COLO829 (cell line): ENCODE measurements around the gene TOMM6.
"Not testable (repeated sequence)": the region's sequence is repeated elsewhere in the genome, so short reads cannot be mapped to it uniquely, and the experiment has no call there.

Source experiments
- DNase-seq: peaks from one replicate; pipeline ENCODE4 v3.0.0; 2012; ENCODE audit warnings: low spot score

Gene TOMM6

GRCh38 chr6:41763470-41763869 lies 24.0 kb upstream of the TOMM6 start:
- DNase-seq, result peak; percentile 48

DNA sequence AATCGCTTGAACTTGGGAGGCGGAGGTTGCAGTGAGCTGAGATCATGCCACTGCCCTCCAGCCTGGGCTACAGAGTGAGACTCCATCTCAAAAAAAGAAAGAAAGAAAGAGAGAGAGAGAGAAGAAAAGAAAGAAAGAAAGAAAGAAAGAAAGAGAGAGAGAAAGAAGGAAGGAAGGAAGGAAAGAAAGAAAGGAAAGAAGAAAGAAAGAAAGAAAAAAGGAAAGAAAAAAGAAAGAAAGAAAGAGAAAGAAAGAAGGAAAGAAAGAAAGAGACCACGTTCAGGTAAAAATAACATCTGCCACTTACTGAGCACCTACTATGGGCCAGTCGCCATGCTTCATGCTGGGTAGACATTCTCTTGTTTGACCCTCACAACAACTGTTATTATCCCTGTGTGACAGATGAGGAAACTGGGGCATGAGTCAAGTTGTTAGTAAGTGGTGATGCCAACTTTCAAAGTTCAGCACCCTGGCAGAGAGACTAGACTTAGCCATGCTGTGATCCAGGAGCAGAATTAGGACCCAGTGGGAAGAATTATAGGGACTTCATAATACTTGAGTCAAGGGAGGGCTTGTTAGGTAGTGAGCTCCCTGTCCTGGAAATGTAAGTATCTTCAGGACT lies 21.3 kb upstream of the TOMM6 start:
- not testable (repeated sequence) for DNase-seq

DNA sequence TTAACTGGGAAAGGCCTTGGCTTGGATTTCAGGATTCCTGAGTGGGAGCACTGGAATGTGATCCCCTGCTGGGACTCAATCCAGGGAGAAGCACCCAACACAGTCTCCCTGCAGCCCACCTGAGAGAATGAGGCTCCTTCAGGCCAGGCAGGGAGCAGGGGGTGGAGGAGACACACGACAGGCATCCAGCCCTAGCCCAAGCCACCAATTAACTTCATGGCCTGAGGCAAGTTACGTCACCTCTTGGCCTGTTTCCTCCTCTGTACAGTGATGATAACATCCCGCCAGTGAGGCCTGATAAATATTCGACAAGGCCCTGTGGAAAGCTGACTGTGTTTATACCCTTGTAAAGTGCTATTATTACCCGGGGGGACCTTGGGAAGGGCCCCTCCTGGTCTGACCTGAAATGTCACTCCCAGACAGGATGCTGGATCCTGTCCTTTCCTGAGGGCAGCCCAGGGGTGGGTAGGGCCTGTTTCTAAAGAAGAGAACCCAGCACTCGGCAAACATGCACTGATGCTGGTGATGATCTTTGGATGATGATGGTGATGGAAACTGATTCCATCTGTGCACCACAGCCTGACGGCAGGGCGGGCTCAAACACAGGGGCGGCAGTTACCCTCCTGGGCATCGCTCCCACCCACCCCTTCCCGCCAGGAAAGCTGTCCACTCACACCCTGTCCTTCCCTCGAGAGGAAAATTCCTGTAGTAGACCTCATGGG lies 20.2 kb upstream of the TOMM6 start:
- DNase-seq, result peak; percentile 62

DNA sequence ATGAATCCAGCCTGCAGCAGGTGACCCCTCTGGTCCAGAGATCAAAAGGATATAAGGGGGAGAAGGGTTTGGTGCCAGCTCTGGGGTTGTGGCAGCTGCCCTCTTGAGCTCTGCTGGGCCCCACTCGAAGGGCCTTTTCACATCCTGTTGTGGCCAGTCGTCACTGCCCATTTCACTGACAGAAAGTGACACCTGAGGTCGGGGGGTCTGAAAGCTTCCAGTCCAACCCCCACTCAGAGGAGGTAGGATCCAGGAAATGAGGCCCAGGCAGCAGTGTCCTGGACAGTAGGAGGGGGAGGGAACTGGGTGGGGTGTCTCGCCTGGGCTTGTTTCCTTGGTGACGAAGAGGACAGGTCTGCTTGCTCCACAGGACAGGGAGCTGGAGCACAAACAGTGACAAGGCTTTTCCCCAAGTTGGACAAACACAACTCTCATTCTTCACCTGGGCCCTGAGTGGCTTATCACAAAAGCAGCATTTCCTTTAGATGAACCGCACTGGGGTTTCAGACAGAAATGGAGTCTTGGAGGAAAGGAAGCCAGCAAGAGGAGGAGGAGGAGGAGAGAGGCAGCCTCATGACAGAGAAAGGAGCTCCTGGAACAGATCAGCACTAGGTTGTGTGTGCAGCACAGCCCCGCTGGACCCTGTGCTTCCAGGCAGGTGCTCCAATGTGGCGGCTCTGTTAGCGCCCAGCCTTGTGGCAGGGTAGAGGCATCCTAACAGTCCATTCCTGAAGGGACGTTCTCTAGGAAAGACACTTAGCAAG lies 18.8 kb upstream of the TOMM6 start:
- DNase-seq, result no peak

- DNase-seq, result no peak
These were observed 18.1 kb upstream of the TOMM6 start for GRCh38 chr6:41769376-41769775.

- DNase-seq, result no peak
These were observed 17.0 kb upstream of the TOMM6 start for GRCh38 chr6:41770381-41771057.

DNA sequence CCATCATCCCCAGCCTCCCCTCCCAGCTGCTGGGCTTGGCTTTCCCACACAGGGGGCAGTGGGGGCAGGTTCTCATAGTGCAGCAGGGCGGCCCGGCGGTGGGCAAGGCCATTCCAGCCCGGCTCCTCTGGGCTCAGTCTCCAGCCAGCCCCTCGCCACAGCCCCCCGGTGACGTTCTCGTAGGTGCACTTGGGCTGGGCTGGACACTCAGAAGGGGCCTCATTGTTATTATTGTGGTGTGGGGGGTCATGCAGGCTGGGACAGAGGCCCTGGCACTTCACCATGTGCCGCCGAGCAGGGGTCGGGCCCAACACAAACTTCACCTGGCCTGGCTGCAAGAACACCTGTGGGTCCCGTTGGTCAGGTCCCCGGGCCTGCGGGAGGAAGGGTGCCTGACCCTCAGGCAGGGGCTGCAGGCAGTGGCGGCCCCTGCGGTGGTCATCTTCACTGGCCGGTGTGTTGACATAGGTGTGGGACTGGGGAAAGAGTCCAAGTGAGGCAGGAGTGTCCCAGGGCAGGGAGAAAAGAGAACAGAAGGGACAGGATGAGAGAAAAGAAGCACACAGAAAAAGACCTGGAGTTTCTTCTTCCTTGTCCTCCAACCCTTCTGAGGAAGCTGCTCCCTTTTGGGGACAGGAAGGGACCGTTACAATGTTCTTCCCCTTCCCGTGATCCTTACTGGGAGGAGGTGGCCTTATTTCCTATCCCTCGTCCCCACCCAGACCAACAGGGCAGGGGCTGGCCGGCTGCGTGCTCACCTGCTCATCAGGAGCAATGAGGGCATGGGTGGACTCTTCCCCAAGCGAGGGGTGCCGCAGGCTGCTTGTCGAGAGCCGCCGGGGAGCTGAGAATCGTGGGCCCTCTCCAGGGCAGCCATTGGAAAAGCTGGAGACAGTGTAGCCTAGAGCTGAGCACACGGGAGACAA lies 16.2 kb upstream of the TOMM6 start:
- no peak for DNase-seq

DNA sequence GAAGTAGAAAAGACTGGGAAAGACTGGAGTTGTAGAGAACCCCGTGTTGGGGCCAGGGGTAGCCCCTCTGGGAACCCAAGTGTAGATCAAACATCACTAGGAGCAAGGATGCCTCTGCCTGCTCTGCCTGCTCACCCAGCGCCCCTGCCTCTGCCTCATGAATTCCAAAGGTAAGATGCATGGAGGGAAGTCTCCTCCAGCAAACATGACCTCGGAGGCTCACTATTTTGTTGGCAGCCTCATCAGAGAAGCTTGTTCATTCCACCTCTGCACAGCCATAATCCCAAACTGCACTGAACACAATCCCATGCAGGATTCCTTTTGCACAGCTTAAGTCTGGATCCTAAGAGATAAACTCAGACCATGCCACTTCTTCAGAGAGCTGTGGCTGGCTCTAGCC lies 12.7 kb upstream of the TOMM6 start:
- no peak for DNase-seq

- DNase-seq, result no peak
These were observed 12.1 kb upstream of the TOMM6 start for GRCh38 chr6:41775293-41775882.

GRCh38 chr6:41777551-41778285 lies 9.8 kb upstream of the TOMM6 start:
- no peak for DNase-seq

DNA sequence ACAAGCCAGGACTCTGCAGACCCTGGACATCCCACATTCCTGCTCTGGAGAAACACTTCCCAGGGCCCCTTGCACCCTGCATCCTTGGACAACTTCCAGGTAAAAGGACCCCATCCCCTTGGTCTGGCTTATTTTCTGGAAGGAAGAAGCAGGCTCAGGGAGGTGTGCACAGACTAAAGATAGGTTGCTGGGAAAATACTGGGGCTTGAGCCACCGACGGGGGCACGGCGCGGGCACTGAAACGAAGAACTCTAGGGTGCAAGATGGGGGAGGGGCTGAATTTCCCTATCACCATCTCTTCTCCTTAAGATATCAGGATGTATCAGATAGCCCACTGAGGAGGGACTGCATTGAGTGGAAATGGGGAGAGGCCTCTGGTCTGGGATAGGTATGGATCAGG lies 8.6 kb upstream of the TOMM6 start:
- no peak for DNase-seq

DNA sequence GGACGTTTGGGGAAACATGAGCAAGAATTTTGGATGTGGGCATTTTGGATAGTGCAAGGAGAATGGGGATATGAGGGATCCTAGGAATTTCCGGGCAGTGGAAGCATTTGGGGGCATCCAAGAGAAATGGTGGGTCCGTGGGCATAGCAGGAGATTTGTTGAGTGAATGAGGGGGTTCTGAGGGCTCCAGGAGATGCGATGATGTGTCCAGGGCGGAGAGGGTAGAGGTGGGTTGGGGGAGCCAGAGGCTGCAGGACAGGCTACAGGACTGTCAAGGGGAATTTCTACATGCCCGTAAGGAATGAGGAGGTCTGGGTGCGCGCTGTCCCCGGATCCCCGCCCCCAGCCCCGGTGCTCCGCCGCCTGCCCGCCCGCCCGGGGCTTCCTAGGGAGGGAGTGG lies 8.2 kb upstream of the TOMM6 start:
- no peak for DNase-seq

DNA sequence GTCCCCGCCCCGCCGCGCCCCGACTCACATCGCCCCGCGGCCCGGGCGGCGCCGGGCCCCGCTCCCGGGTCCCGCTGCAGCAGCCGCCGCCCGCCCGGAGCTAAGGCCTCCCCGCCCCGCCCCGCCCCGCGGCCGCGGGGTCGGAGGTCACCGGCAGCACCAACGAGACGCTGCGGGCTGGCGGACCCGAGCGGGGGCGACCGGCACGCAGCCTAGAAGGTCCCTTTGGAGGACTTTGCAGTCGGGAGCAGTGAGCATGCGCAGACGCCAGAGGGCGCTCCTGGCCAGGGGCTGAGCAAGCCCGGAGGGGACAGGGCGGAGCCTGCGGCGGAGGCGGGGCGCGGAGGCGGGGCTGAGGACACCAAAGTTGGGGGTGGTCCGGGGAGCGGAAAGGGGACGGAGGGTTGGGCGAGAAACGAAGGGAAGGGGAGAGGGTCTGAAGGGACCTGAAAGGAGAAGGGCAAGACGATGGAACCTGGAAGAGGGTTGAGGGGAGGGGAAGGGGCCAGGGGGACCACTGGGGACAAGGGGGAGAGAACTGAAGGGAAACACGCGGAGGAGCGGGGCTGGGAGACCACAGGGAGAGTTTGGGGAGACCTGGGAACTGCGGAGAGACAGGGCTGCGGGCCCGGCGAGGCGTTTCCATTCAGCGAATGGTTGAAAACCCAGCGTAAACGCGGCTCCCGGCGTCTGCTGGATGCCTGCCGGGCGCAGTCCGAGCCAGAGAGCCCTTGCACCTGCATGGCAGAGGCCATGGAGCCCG lies 7.5 kb upstream of the TOMM6 start, which contains the start of gene FRS3:
Gene FRS3 (minus strand): TSS at position 113 of the 763 bp plus-strand sequence. CDS start 2,913 bp downstream, outside the sequence.
- peak; percentile 97 for DNase-seq

DNA sequence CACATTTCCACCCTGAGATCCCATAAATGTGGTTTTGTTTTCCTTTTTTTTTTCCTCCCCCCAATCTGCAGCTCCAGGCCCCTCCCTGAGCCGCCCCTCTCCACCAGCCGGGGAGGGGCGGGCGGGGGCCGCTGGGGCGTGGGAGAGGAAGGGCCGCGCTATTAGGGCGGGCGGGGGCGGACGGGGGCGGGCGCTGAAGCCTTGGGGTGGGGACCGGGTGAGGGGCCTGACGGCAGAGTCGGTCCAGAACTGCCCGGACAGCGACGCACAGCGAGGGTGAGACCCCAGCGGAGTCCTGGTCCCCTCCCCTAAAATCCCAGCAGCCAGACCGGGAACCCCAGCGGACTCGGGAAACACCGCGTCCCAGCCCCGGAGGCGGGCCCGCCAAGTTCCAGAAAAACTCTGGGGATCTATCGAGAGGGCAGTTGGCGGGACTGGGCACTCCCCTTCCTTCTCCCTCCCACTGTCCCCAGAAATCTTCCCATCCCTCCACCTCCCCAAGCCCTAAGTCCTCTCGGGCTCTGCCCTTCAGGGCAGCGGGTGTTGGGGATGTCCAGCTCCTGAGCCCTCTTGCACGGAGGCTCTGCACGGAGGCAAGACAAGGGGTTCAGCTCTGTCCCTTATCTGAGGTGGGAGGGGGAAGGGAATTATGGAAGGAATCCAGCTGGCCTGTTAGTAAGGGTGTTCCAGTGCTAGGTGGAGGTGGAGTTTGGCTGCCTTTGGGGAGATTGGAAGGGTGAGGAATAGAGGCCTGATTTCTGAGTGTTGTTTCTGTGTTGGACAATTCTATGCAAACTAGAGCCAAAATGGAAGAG lies 6.7 kb upstream of the TOMM6 start, which contains the start of gene PRICKLE4:
Gene PRICKLE4 (plus strand): TSS at position 232 of the 815 bp plus-strand sequence. CDS start 2,692 bp downstream, outside the sequence.
- DNase-seq, result no peak

DNA sequence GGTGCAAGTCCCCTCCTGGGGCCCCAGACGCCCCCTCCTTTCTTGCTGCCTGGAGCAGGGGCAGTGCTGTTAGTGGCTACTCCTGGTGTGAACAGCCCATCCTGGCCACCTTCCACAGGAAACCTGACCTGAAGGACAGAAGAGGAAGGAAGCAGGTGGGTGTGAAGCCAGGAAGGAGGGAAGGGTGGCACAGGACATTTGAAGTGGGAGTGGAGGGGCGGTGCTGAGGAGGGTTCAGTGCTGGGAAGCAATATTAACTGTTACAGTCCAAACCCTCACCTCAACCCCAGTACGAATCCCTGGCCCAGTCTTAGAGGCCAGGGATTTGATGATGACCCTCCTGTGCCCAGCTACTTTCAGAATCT lies 6.1 kb upstream of the TOMM6 start:
- DNase-seq, result no peak

DNA sequence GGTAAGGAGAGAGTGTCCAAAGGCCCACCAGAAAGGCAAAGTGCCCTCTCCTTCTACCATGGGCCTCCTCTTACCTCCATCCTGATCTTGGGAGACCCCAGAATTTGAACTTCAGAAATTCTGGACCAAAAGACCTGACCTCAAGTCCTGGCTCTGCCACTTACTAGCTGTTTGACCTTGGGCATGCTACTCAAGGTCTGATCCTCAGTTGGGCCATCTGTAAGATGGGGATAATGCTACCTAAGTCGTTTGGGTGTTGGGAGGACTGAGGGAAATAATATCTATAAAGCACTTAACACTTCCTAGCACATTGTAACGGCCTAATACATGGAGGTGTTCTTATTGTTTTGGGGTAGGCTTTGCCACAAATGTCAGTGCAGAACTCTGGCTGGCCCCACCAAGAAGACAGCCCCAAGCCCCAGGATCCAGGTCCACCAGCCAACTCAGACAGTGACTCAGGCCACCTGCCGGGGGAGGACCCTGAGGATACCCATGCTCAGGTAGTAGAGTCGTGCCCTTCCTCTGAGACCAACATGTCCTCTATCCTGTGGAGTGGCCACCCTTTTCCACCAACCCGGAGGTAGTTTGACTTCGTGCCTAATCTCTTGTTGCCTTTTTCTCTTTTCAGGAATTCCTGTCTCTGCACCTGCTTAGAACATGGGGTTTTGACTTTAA lies 4.3 kb upstream of the TOMM6 start:
- no peak for DNase-seq

DNA sequence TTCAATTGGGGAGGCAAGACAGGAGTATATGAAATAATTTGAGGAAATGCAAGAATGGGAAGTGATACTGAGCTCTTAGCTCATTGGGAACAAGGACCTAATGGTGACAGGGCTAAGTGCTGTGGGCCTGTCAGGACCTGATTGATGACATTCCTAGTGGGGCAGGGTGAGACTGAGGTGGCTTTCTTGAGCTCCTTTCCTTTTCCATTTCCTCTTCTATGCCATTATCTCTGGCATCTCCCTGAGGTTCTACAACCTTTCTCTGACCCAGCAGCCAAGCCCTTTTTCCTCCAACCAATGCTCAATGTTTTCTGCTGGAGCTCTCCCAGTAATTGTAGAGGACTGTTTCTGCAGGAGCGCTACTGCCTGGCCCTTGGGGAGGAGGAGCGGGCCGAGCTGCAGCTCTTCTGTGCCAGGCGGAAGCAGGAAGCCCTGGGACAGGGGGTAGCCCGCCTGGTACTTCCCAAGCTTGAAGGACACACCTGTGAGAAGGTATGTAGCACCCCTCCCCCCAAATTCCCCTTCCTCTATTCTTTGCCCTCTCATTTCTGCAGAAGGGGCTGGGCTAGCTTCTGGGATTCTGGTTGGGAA lies 2.8 kb upstream of the TOMM6 start:
- DNase-seq, result no peak

DNA sequence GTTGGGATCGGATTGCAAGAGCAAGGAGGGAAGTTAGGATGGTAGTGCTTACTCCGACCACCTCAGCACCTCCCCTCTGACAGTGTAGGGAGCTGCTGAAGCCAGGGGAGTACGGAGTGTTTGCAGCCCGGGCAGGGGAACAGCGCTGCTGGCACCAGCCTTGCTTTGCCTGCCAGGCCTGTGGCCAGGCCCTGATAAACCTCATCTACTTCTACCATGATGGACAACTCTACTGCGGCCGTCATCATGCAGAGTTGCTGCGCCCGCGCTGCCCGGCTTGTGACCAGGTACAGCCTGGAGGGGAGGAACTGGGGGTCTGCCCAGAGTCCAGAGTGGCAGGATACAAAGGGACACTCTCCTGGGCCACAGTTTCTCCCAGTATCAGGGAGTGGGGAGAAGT lies 2.2 kb upstream of the TOMM6 start:
- no peak for DNase-seq
